CD4-positive, alpha-beta T cell treated with Interleukin-6 at 100 ng/mL for 8 hours (primary cell): Measurements from ENCODE around the gene KLHDC9.
"Not testable (repeated sequence)": the region's sequence is repeated elsewhere in the genome, so short reads cannot be mapped to it uniquely, and the experiment has no call there.

ENCODE experiments used
- DNase-seq: peaks from one replicate; pipeline ENCODE4 v3.0.0-alpha.2; 2020; ENCODE audit warnings: mixed read lengths, low spot score

The KLHDC9 gene, protein sequence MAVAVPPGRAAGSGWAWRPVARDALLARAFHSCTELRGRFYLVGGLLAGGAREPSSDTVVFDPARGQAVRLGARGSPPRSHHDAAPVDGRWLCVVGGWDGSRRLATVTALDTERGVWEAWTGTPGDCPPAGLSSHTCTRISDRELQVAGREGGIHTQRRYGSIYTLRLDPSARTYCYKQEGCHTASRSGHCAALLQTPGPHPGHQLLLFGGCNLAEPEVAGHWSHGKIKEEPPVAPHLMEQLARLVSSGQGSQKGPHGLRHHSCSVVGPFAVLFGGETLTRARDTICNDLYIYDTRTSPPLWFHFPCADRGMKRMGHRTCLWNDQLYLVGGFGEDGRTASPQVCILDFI

GRCh38 chr1:161098210-161099068 lies at the start of gene KLHDC9:
KLHDC9 (plus strand) TSS chr1:161098361; CDS start chr1:161098536, 175 bp downstream.
- DNase-seq: peak; percentile 72

DNA sequence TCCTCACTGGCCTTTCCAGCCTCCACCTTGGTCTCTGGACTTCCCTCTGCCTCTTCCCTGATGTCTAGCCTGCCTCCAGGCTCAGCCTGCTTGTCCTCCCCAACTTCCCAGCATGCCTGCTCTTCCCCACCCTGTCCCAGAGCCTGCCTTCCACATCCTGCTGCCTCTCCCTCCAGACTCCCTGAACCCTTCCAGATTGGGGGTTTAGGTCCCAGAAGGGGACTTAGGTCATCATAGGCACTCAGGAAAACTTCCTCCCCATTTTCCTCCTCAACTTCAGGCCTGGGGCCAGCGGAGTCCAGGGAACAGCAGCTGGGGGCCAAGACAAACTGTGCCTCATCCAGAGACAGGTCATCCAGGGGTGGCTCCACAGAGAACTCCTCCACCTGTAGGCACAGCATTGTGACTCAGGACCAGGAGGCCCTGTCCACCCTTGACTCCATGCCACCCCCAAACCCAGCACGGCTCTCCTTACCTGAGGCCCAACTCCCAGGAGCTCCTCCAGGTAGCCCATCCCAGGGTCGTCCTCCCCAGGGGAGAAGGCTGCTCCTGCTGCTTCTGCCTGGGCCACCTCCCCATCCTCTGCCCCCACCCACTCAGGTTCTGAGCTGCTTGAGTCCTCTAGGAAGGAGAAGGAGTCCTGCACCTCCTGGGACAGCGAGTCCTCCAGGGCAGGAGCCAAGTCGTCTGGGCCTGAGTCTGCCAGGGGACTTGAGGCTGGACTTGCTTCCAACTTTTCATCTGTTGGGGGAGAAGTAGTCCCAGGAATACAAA lies 49.0 kb upstream of the KLHDC9 start:
- no peak for DNase-seq

- no peak for DNase-seq
Measured at GRCh38 chr1:161051219-161051618, 46.9 kb upstream of the KLHDC9 start.

DNA sequence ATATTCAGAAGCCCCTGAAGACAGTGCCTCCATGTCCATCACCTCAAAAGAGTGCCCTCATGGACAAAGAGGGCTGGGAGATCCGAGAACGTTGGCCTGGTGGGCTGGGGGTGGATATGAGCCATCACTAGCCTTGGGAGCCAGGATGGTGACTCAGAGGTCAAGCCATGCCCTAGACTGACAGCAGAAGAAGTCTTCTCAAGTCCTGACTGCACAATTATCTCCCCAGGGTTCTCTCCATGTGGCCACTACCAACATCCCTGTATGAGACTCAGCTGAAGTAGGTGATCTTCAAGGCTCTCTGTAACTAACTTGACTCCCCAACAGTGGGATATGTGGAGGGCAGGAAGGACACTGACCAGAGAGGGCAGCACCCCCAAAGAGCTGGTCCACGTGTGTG lies 45.3 kb upstream of the KLHDC9 start:
- no peak for DNase-seq

DNA sequence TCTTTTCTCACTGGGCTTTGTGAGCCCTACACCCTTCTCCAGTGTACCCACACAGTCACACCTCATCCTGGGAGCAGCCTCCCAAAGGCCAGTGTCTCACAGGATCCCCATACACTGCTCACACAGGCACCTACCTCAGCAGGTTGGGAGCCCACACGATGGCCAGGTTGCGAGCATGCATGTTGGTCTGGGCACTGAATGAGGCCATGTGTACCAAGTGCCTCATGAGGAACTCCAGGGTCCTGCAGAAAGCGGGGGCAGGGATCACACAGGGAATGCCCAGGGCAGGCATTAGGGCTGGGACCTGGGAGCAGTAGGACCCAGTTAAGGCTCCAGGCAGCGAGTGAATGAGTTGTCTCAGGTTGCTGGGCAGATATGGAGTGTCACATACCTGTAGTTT lies 43.9 kb upstream of the KLHDC9 start:
- DNase-seq: no peak

DNA sequence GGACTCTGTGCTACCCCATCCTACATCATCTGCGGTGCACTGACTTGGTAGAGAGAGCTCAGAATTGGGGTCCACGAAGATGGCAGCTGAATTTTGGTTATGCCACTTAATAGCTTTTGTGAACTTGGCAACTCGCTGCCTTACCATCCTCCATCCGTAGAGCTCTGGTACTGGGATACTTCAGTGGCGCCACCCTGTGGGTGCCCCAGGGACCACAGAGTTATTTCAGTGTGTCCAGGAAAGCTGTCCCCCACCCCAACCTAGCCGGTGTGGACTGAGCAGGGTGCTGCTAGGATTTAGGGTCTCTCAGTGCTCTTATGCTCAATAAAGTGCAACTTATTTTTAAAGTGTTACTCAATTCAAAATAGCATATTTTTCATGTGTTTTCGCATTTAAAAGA lies 43.4 kb upstream of the KLHDC9 start:
- no peak for DNase-seq

DNA sequence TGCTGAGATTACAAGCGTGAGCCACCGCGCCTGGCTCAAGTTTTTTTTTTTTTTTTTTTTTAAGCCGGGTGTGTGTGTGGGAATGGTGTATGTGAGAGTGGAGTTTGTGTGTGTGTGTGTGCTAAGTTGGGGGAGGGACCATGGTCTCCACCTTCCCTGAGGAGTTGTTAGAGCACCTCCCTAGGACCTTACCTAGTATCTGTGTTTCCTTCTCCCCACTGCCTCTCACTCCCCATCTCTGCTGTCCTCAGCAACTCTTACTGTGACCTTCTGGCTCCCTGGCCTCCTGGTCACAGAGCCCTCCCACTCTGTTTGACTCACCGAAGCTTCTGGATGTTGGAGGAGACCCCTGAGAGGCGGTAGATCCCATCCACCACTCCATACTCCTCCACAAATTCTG lies 38.9 kb upstream of the KLHDC9 start:
- DNase-seq: no peak

GRCh38 chr1:161061419-161061818 lies 36.7 kb upstream of the KLHDC9 start:
- DNase-seq: no peak

GRCh38 chr1:161063936-161064335 lies 34.2 kb upstream of the KLHDC9 start:
- DNase-seq: not testable (repeated sequence)

GRCh38 chr1:161065681-161066080 lies 32.5 kb upstream of the KLHDC9 start:
- not testable (repeated sequence) for DNase-seq

GRCh38 chr1:161066694-161067093 lies 31.5 kb upstream of the KLHDC9 start:
- DNase-seq: peak; percentile 18

DNA sequence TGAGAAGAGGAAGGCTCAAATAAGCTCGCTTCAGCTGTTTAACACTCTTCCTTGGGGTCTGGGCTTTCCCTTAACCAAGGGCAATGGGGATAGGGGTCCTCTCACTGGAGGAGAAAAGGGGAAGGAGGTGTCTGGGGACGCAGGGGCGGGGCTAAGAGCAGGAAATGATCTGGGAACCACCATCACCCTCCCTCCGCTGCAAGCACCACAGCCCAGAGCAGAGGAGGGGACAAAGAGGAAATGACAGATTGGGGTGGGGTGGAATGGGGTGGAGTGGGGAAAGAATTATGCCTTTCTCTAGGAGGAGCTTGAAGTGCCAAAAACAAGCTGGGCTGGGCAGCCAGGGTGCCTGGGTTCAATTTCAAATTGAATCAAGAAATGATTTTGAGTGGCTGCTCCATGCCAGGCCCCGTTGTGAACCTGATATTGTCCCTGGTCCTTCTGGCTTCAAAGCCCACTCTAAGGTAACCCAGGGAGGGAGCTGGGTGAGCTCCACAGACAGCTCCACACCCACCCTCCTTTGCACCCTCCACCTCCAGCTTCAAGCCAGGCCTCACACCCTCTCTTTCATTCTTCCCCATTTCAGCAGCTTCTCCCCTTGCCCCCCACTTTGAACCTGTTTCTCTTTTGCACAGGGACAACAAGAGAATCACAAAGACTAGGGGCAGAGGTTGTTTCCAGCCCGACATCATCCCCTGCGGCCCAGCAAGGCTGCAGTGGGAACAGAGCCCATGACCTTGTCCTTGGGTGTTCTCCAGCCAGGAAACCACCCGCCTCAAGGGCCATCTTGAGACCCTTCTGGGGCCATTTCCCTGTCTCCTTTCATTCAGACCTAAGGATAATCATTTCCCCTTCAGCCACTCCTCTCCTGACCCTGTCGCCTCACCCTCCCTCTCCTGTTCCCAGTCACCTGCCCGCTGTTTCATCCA lies 29.6 kb upstream of the KLHDC9 start:
- DNase-seq: peak; percentile 87

DNA sequence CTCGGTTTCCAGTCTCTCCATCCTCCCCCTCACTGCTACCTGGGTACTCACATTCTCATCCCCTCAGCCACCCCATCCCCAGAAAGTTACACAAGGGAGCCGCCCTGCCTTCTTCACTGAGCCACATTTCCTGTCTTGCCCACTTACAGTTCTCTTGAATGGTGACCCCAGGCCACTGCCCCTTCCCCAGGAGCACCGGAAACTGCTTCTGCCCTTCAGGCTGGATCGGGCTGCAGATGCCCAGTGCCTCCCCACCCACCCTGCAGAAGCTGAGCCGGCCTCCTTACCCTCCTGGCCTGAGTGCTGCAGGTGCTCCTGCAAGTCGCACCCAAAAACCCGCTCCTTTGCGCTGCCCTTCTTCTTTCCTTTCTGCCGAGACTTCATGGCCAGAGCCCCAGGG lies 28.9 kb upstream of the KLHDC9 start:
- DNase-seq: no peak

- peak; percentile 93 for DNase-seq
Measured at GRCh38 chr1:161069731-161070270, 28.4 kb upstream of the KLHDC9 start, which contains the start of gene ARHGAP30. ARHGAP30 (minus strand) TSS chr1:161069891; CDS start chr1:161069624, 267 bp downstream.

DNA sequence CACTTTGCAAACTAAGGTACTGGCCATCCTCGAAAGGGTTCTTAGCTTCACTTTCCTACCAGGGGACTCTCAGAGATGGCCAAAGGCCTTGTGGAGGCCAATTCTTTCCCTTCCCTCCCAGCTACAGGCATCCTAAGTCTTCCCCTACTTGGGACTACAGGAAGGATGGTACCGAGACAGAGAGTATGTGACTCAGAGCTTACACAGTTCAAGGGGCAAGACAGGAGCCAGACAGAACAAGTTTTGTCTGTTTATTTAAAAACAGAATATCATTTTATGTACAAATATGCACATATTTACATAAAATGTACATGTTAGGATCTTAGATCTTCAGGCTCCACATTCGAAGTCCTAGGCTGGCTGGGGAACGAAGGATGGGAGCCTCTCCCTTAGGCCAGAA lies 27.4 kb upstream of the KLHDC9 start:
- no peak for DNase-seq

DNA sequence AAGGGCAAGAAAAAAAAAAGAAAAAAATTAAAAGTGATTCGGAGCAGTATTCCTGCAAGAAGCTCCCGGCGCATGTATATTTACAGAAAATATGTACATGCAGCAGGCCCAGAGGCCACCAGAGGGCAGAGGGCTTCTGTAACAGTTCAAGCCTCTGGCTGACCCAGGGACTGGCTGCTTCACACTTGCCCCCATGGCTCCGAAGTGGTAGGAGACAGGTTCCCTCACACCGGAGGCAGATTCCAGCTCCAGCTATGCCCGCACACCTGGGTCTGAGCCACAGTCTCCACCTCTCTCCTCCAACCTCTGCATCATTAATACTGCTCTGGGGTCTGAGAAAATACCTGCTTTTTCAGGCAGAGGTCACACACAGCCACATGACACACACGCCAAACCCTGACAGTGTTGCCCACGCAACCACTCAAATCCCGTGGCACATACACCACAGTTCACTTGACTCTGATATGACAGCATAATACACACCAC lies 26.2 kb upstream of the KLHDC9 start:
- DNase-seq: peak; percentile 49

GRCh38 chr1:161072751-161073449 lies 25.3 kb upstream of the KLHDC9 start:
- DNase-seq: no peak

GRCh38 chr1:161073474-161074121 lies 24.6 kb upstream of the KLHDC9 start:
- DNase-seq: no peak

GRCh38 chr1:161074676-161075368 lies 23.3 kb upstream of the KLHDC9 start:
- no peak for DNase-seq
